H9 (cell line): Measurements from ENCODE around the gene DMRTA2. TPM values are rescaled to one million over a fixed set of nuclear protein-coding genes. Genes with fewer than 3 reads are reported as not detected.

Experiments
- DNase-seq: peaks from one replicate; pipeline ENCODE4 v3.0.0-alpha.2; 2017
- H2AFZ ChIP-seq: one replicate; pipeline ENCODE4 v1.6.1; 2013; ENCODE audit warnings: mild to moderate bottlenecking, low read length, control low read depth, moderate library complexity
- H2AK5ac ChIP-seq: 2 replicates; pipeline ENCODE4 v1.6.1; 2013; ENCODE audit warnings: low read length, control low read depth, mixed read lengths; ENCODE audit not compliant: insufficient read length
- H2BK120ac ChIP-seq: one replicate; pipeline ENCODE4 v1.6.1; 2013; ENCODE audit warnings: low read depth, mild to moderate bottlenecking, low read length, control low read depth, inconsistent platforms; ENCODE audit not compliant: poor library complexity, severe bottlenecking
- H2BK12ac ChIP-seq: 2 replicates; pipeline ENCODE4 v1.6.1; 2013; ENCODE audit warnings: low read length, control low read depth, mixed read lengths, low read depth; ENCODE audit not compliant: insufficient read length
- H2BK15ac ChIP-seq: 2 replicates; pipeline ENCODE4 v1.6.1; 2013; ENCODE audit warnings: low read depth, low read length, control low read depth
- H2BK20ac ChIP-seq: one replicate; pipeline ENCODE4 v1.6.1; 2013; ENCODE audit warnings: low read depth, mild to moderate bottlenecking, low read length, control low read depth, inconsistent platforms; ENCODE audit not compliant: poor library complexity, severe bottlenecking
- H2BK5ac ChIP-seq: 2 replicates; pipeline ENCODE4 v1.6.1; 2013; ENCODE audit warnings: low read length, control low read depth, mixed read lengths; ENCODE audit not compliant: insufficient read length
- H3K14ac ChIP-seq: 2 replicates; pipeline ENCODE4 v1.6.1; 2013; ENCODE audit warnings: low read length, control low read depth; ENCODE audit not compliant: insufficient read depth
- H3K18ac ChIP-seq: 2 replicates; pipeline ENCODE4 v1.6.1; 2013; ENCODE audit warnings: low read depth, mild to moderate bottlenecking, mixed read lengths, low read length, control low read depth; ENCODE audit not compliant: insufficient read length
- H3K23ac ChIP-seq: 2 replicates; pipeline ENCODE4 v1.6.1; 2013; ENCODE audit warnings: low read length, control low read depth, mixed read lengths, low read depth; ENCODE audit not compliant: insufficient read length
- H3K23me2 ChIP-seq: 2 replicates; pipeline ENCODE4 v1.6.1; 2013; ENCODE audit warnings: low read depth, mild to moderate bottlenecking, mixed read lengths, low read length, control low read depth; ENCODE audit not compliant: insufficient read length, poor library complexity, severe bottlenecking
- H3K27ac ChIP-seq: 2 replicates; pipeline ENCODE4 v1.5.1; 2013; ENCODE audit warnings: low read length, control low read depth, mixed read lengths, low read depth; ENCODE audit not compliant: insufficient read length
- H3K27me3 ChIP-seq: 2 replicates; pipeline ENCODE4 v1.6.1; 2013; ENCODE audit warnings: low read length, control low read depth, inconsistent platforms; ENCODE audit not compliant: insufficient read depth
- H3K4ac ChIP-seq: 2 replicates; pipeline ENCODE4 v1.6.1; 2013; ENCODE audit warnings: low read depth, mild to moderate bottlenecking, control low read depth, inconsistent platforms, low read length, moderate library complexity
- H3K4me1 ChIP-seq: 2 replicates; pipeline ENCODE4 v1.6.1; 2013; ENCODE audit warnings: low read length, control low read depth, inconsistent platforms; ENCODE audit not compliant: insufficient read depth
- H3K4me2 ChIP-seq: 2 replicates; pipeline ENCODE4 v1.6.1; 2013; ENCODE audit warnings: low read length, control low read depth, mixed read lengths; ENCODE audit not compliant: insufficient read length, insufficient read depth
- H3K56ac ChIP-seq: 2 replicates; pipeline ENCODE4 v1.6.1; 2013; ENCODE audit warnings: low read depth, mild to moderate bottlenecking, mixed read lengths, low read length, control low read depth; ENCODE audit not compliant: insufficient read length
- H3K79me1 ChIP-seq: 2 replicates; pipeline ENCODE4 v1.6.1; 2013; ENCODE audit warnings: low read depth, mild to moderate bottlenecking, moderate library complexity, low read length, control low read depth, inconsistent platforms; ENCODE audit not compliant: insufficient read depth, poor library complexity, severe bottlenecking
- H3K79me2 ChIP-seq: 2 replicates; pipeline ENCODE4 v1.6.1; 2013; ENCODE audit warnings: low read length, control low read depth, inconsistent platforms; ENCODE audit not compliant: insufficient read depth
- H3K9ac ChIP-seq: 2 replicates; pipeline ENCODE4 v1.6.1; 2013; ENCODE audit warnings: low read length, control low read depth, mixed read lengths; ENCODE audit not compliant: insufficient read length; ENCODE audit errors: extremely low read depth
- H3K9me3 ChIP-seq: one replicate; pipeline ENCODE4 v1.6.1; 2013; ENCODE audit warnings: low read depth, low read length, inconsistent platforms; ENCODE audit not compliant: control insufficient read depth
- H3T11ph ChIP-seq: one replicate; pipeline ENCODE4 v1.6.1; 2013; ENCODE audit warnings: mild to moderate bottlenecking, low read length, control low read depth, inconsistent platforms
- H4K20me1 ChIP-seq: one replicate; pipeline ENCODE4 v1.6.1; 2013; ENCODE audit not compliant: control insufficient read depth, insufficient read length, insufficient read depth
- H4K5ac ChIP-seq: 2 replicates; pipeline ENCODE4 v1.6.1; 2013; ENCODE audit warnings: low read depth, mild to moderate bottlenecking, mixed read lengths, low read length, control low read depth; ENCODE audit not compliant: insufficient read length
- H4K8ac ChIP-seq: replicated peaks from 2 replicates; pipeline ENCODE4 v1.6.1; 2013; ENCODE audit warnings: low read length, control low read depth, mixed read lengths, low read depth; ENCODE audit not compliant: insufficient read length
- H4K91ac ChIP-seq: 2 replicates; pipeline ENCODE4 v1.6.1; 2013; ENCODE audit warnings: low read depth, mild to moderate bottlenecking, moderate library complexity, mixed read lengths, low read length, control low read depth; ENCODE audit not compliant: insufficient read length
- H3K27ac Mint-ChIP-seq, 3 experiments: 2 replicates in 2 of 3; 3 replicates in 1 of 3; pipeline ENCODE4 v1.8.0; 2020 to 2021; ENCODE audit warnings: mixed read lengths in 3 of 3, mild to moderate bottlenecking in 1 of 3, moderate library complexity in 1 of 3
- H3K27me3 Mint-ChIP-seq: 2 replicates; pipeline ENCODE4 v1.8.0; 2021; ENCODE audit warnings: low read depth, mild to moderate bottlenecking, moderate library complexity, mixed read lengths
- H3K36me3 Mint-ChIP-seq, 3 experiments: 2 replicates in 2 of 3; 3 replicates in 1 of 3; pipeline ENCODE4 v1.8.0; 2020 to 2021; ENCODE audit warnings: low read depth in 3 of 3, mixed read lengths in 3 of 3; ENCODE audit not compliant: insufficient read depth in 1 of 3
- H3K4me1 Mint-ChIP-seq, 2 experiments: 2 replicates each; pipeline ENCODE4 v1.8.0; 2020; ENCODE audit warnings: mixed read lengths in 2 of 2
- H3K4me3 Mint-ChIP-seq, 2 experiments: 2 replicates in 1 of 2; 3 replicates in 1 of 2; pipeline ENCODE4 v1.8.0; 2020 to 2021; ENCODE audit warnings: mild to moderate bottlenecking in 2 of 2, mixed read lengths in 2 of 2, moderate library complexity in 1 of 2
- H3K9me3 Mint-ChIP-seq, 2 experiments: 2 replicates in 1 of 2; 3 replicates in 1 of 2; pipeline ENCODE4 v1.8.0; 2020; ENCODE audit warnings: mild to moderate bottlenecking in 2 of 2, mixed read lengths in 2 of 2, moderate library complexity in 1 of 2
- WGBS: extraction: QIAGEN DNeasy Blood & Tissue Kit; methylation state at CpG from one replicate; pipeline ENCODE4 v1.1.7; 2013; ENCODE audit warnings: missing lambda C conversion rate, low lambda C conversion rate, mixed read lengths; ENCODE audit not compliant: insufficient read length; ENCODE audit errors: extremely low coverage; 5-methylcytosine and 5-hydroxymethylcytosine counted together
- total RNA-seq: library from RNA; stranded (reverse); gene quantifications from 2 replicates; pipeline ENCODE4 v1.2.1, GENCODE V29; 2021
- TF ChIP-seq, protein P1 (sequence below): fragments of 200-600 bp; sonication (generic); conservative IDR thresholded peaks from 3 replicates; pipeline ENCODE4 v1.8.0; 2021; ENCODE audit warnings: antibody characterized with exemption, mild to moderate bottlenecking

The DMRTA2 gene
- total RNA-seq, 1 experiment from 2014 or later, result 0.11 TPM

DNA sequence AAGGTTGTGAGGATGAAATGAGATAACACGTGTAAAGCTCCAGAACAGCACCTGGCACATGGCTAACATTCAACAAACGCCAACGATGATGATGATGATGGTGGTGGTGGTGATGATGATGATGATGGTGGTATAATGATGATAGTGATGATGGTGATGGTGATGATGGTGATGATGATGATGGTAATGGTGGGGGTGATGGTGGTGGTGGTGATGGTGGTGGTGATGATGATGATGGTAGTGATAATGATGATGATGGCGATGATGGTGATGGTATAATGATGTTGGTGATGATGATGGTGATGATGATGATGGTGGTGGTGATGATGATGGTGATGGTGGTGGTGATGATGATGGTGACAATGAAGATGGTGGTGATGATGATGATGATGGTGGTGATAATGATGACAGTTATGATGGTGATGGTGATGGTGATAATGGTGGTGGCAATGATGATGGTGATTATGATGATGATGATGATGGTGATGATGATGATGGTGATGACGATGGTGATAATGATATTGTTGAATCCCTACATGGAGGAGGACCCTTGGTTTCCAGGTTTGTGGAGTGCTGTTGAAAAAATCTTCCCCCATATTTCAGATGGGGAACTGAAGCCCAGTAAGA, 54.1 kb downstream of the DMRTA2 start:
- Histone ChIP-seq H2BK5ac (no peak overlapping the region), H3K79me1 (no peaks in the 10 kb centered on the region), H2BK20ac (no peak overlapping the region), H3K9ac (no peak overlapping the region), H4K91ac (no peak overlapping the region), H3K4me1 (no peaks in the 10 kb centered on the region), H2BK15ac (no peak overlapping the region), H3K14ac (no peak overlapping the region), H4K8ac (no peak overlapping the region), H3K23me2 (no peaks in the 10 kb centered on the region), H3K27me3 (no peaks in the 10 kb centered on the region; the same call in 1 of the 2 replicates), H4K20me1 (no peaks in the 10 kb centered on the region), H2AFZ (no peak overlapping the region), H3T11ph (no peak overlapping the region), H2BK120ac (no peak overlapping the region), H3K4ac (no peak overlapping the region), H3K27ac (no peak overlapping the region), H2BK12ac (no peak overlapping the region), H3K56ac (no peak overlapping the region), H3K23ac (no peak overlapping the region), H3K79me2 (no peaks in the 10 kb centered on the region), H3K9me3 (no peaks in the 10 kb centered on the region), H2AK5ac (no peak overlapping the region), H3K4me2 (no peak overlapping the region), H4K5ac (no peak overlapping the region), H3K18ac (no peak overlapping the region)
- Mint-ChIP-seq H3K36me3 (no peaks in the 10 kb centered on the region), H3K4me3 (no peak overlapping the region), H3K9me3 (peaks cover 5 to 7% of the 10 kb centered on the region in 2 experiments; a peak in 4 of 5 replicates), H3K27ac (no peak overlapping the region), H3K4me1 (peaks cover 4 to 16% of the 10 kb centered on the region in 2 experiments; a peak in 3 of 4 replicates), H3K27me3 (peaks cover 34% of the 10 kb centered on the region)
- TF ChIP-seq, protein P1, sequence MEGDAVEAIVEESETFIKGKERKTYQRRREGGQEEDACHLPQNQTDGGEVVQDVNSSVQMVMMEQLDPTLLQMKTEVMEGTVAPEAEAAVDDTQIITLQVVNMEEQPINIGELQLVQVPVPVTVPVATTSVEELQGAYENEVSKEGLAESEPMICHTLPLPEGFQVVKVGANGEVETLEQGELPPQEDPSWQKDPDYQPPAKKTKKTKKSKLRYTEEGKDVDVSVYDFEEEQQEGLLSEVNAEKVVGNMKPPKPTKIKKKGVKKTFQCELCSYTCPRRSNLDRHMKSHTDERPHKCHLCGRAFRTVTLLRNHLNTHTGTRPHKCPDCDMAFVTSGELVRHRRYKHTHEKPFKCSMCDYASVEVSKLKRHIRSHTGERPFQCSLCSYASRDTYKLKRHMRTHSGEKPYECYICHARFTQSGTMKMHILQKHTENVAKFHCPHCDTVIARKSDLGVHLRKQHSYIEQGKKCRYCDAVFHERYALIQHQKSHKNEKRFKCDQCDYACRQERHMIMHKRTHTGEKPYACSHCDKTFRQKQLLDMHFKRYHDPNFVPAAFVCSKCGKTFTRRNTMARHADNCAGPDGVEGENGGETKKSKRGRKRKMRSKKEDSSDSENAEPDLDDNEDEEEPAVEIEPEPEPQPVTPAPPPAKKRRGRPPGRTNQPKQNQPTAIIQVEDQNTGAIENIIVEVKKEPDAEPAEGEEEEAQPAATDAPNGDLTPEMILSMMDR, result no peak
- DNase-seq, result no peak
- WGBS, result 100% methylated on average over 1 of the region's 5 CpGs
